ENCODE measurements around the gene SLC22A4.

SLC22A4 gene

GRCh38 chr5:132300577-132301343 lies 6.6 kb downstream of the SLC22A4 start:
- H3K4me3 ChIP-seq (ENCODE audit: control insufficient read depth, low read depth, low read length): no peak overlapping the region
- DNase-seq (ENCODE audit: low read depth): no peak
- TF ChIP-seq, protein P1, sequence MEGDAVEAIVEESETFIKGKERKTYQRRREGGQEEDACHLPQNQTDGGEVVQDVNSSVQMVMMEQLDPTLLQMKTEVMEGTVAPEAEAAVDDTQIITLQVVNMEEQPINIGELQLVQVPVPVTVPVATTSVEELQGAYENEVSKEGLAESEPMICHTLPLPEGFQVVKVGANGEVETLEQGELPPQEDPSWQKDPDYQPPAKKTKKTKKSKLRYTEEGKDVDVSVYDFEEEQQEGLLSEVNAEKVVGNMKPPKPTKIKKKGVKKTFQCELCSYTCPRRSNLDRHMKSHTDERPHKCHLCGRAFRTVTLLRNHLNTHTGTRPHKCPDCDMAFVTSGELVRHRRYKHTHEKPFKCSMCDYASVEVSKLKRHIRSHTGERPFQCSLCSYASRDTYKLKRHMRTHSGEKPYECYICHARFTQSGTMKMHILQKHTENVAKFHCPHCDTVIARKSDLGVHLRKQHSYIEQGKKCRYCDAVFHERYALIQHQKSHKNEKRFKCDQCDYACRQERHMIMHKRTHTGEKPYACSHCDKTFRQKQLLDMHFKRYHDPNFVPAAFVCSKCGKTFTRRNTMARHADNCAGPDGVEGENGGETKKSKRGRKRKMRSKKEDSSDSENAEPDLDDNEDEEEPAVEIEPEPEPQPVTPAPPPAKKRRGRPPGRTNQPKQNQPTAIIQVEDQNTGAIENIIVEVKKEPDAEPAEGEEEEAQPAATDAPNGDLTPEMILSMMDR (IDR thresholded peaks at IDR 0.05; ENCODE audit: control insufficient read depth, insufficient read depth, low read depth, low read length, missing control alignments): no peak

GRCh38 chr5:132301344-132302271 lies 7.4 kb downstream of the SLC22A4 start:
- TF ChIP-seq, protein P1 (IDR thresholded peaks at IDR 0.05; ENCODE audit: control insufficient read depth, insufficient read depth, low read depth, low read length, missing control alignments): no peak
- H3K4me3 ChIP-seq (ENCODE audit: control insufficient read depth, low read depth, low read length): no peak overlapping the region
- no peak for DNase-seq (ENCODE audit: low read depth)

DNA sequence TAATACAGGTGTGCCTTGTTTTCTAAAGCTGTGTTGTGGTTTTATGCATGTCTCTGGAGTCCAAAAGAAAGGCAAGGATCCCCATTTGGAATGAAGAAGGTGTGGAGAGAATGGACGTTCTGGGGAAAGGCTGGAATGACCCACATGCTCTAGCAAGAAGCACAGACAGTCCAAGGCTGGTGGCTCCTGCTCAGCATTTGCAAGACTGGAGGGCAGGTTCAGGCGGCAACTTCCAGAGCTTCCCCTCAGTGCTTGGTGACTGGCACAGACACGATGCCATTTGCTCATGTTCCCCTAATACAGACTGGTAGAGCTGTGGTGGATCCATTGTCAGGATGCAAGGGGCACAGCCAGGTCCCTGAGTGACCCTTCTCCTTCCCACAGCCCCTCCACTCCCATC lies 8.2 kb downstream of the SLC22A4 start:
- DNase-seq (ENCODE audit: low read depth): no peak
- H3K4me3 ChIP-seq (ENCODE audit: control insufficient read depth, low read depth, low read length): no peak overlapping the region
- TF ChIP-seq, protein P1 (IDR thresholded peaks at IDR 0.05; ENCODE audit: control insufficient read depth, insufficient read depth, low read depth, low read length, missing control alignments): no peak

DNA sequence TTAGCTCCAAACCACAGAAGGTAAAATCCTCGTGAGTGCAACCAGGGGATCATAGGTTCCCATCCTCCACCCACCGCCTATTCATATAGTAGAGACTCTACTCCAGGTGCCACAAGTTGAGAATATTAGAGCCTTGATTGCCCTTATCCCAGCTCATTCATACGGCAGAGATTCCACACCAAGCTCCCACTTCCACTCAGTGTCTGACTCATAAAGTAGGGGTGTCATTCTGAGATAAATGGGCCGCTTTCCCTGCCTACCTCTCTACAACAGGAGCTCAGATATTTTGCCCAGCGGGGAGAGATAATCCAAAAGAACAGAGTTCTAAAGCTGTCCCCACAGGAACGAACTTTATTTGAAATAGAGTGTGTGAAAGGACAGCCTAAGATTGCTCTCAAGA lies 9.4 kb downstream of the SLC22A4 start:
- no peak overlapping the region for H3K4me3 ChIP-seq (ENCODE audit: control insufficient read depth, low read depth, low read length)
- TF ChIP-seq, protein P1 (IDR thresholded peaks at IDR 0.05; ENCODE audit: control insufficient read depth, insufficient read depth, low read depth, low read length, missing control alignments): no peak
- DNase-seq (ENCODE audit: low read depth): no peak

DNA sequence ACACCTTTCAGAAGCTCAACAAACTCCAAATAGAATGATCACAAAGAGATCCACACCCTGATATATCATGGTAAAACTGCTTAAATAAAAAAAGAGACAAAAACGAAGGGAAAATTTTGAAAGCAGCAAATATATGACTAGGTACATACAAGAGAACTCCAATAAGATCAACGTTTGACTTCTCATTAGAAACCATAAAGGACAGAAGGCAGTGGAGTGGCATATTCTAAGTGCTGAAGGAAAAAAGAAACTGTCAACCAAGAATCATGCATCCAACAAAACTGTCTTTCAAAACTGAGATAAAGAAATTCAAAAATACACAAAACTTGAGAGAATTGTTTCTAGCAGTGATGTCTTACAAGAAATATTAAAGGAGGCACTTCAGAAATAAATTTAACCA lies 11.2 kb downstream of the SLC22A4 start:
- no peak overlapping the region for H3K4me3 ChIP-seq (ENCODE audit: control insufficient read depth, low read depth, low read length)
- TF ChIP-seq, protein P1 (IDR thresholded peaks at IDR 0.05; ENCODE audit: control insufficient read depth, insufficient read depth, low read depth, low read length, missing control alignments): no peak
- no peak for DNase-seq (ENCODE audit: low read depth)

GRCh38 chr5:132308701-132309100 lies 14.5 kb downstream of the SLC22A4 start:
- TF ChIP-seq, protein P1 (IDR thresholded peaks at IDR 0.05; ENCODE audit: control insufficient read depth, insufficient read depth, low read depth, low read length, missing control alignments): no peak
- no peak overlapping the region for H3K4me3 ChIP-seq (ENCODE audit: control insufficient read depth, low read depth, low read length)
- no peak for DNase-seq (ENCODE audit: low read depth)
